Neural progenitor cell (in vitro differentiated cells): ENCODE data around the gene HTR1B. TPM values are rescaled to one million over a fixed set of nuclear protein-coding genes. Genes with fewer than 3 reads are reported as not detected.

ENCODE experiments used
- DNase-seq: peaks from one replicate; pipeline ENCODE4 v3.0.0-alpha.2; 2016; ENCODE audit warnings: low spot score
- H2AFZ ChIP-seq: fragments of 200-600 bp; sonication (generic); replicated peaks from 2 replicates; pipeline ENCODE4 v1.6.1; 2016; ENCODE audit warnings: antibody characterized with exemption
- H3F3A ChIP-seq: fragments of 200-600 bp; sonication (generic); 2 replicates; pipeline ENCODE4 v1.6.1; 2016; ENCODE audit warnings: antibody characterized with exemption, low read depth
- H3K27ac ChIP-seq: fragments of 200-600 bp; sonication (generic); 2 replicates; pipeline ENCODE4 v1.5.1; 2016; ENCODE audit warnings: mild to moderate bottlenecking
- H3K27me3 ChIP-seq: fragments of 200-600 bp; sonication (generic); 2 replicates; pipeline ENCODE4 v1.6.1; 2016; ENCODE audit warnings: mild to moderate bottlenecking, moderate library complexity
- H3K36me3 ChIP-seq: fragments of 200-600 bp; sonication (generic); 2 replicates; pipeline ENCODE4 v1.5.1; 2016
- H3K4me1 ChIP-seq: fragments of 200-600 bp; sonication (generic); 2 replicates; pipeline ENCODE4 v1.6.1; 2016; ENCODE audit warnings: mixed run types
- H3K4me2 ChIP-seq: fragments of 200-600 bp; sonication (generic); 2 replicates; pipeline ENCODE4 v1.6.1; 2016
- H3K4me3 ChIP-seq: fragments of 200-600 bp; sonication (generic); 2 replicates; pipeline ENCODE4 v1.5.1; 2016
- H3K79me2 ChIP-seq: fragments of 200-600 bp; sonication (generic); 2 replicates; pipeline ENCODE4 v1.6.1; 2016; ENCODE audit warnings: low read depth
- H3K9ac ChIP-seq: fragments of 200-600 bp; sonication (generic); 2 replicates; pipeline ENCODE4 v1.6.1; 2016
- H3K9me3 ChIP-seq: fragments of 200-600 bp; sonication (generic); 2 replicates; pipeline ENCODE4 v1.5.1; 2016; ENCODE audit warnings: low read depth
- H4K20me1 ChIP-seq: fragments of 200-600 bp; sonication (generic); 2 replicates; pipeline ENCODE4 v1.6.1; 2016; ENCODE audit warnings: low read depth
- H3K27ac Mint-ChIP-seq: 3 replicates; pipeline ENCODE4 v1.8.0; 2021; ENCODE audit warnings: mixed read lengths
- H3K27me3 Mint-ChIP-seq: 2 replicates; pipeline ENCODE4 v1.8.0; 2022; ENCODE audit warnings: low read depth, mild to moderate bottlenecking, inconsistent platforms, moderate library complexity, mixed read lengths; ENCODE audit not compliant: insufficient read depth
- H3K36me3 Mint-ChIP-seq: 3 replicates; pipeline ENCODE4 v1.8.0; 2021; ENCODE audit warnings: mixed read lengths
- H3K4me1 Mint-ChIP-seq: 3 replicates; pipeline ENCODE4 v1.8.0; 2021; ENCODE audit warnings: mixed read lengths
- H3K4me3 Mint-ChIP-seq: 3 replicates; pipeline ENCODE4 v1.8.0; 2021; ENCODE audit warnings: mild to moderate bottlenecking, moderate library complexity, mixed read lengths
- H3K9me3 Mint-ChIP-seq: 3 replicates; pipeline ENCODE4 v1.8.0; 2020; ENCODE audit warnings: mixed read lengths
- EZH2 ChIP-seq: fragments of 200-600 bp; sonication (generic); IDR thresholded peaks from 2 replicates; pipeline ENCODE4 v1.6.1; 2017; ENCODE audit warnings: antibody characterized with exemption, mild to moderate bottlenecking, moderate library complexity
- EZH2phosphoT487 ChIP-seq: fragments of 200-600 bp; sonication (generic); IDR thresholded peaks from 2 replicates; pipeline ENCODE4 v1.6.1; 2017; ENCODE audit warnings: antibody characterized with exemption
- total RNA-seq: library from RNA; depleted of rRNA; stranded (reverse); fragments of >200 nt; gene quantifications from 2 replicates; pipeline ENCODE4 v1.2.3, GENCODE V29; 2015; ENCODE audit warnings: low replicate concordance
- TF ChIP-seq, protein P1 (sequence below): fragments of 200-600 bp; sonication (generic); IDR thresholded peaks from 2 replicates; pipeline ENCODE4 v1.5.1; 2017; ENCODE audit warnings: antibody characterized with exemption, mild to moderate bottlenecking

The HTR1B gene
- total RNA-seq, 1 donor from 2014 or later = not detected

DNA sequence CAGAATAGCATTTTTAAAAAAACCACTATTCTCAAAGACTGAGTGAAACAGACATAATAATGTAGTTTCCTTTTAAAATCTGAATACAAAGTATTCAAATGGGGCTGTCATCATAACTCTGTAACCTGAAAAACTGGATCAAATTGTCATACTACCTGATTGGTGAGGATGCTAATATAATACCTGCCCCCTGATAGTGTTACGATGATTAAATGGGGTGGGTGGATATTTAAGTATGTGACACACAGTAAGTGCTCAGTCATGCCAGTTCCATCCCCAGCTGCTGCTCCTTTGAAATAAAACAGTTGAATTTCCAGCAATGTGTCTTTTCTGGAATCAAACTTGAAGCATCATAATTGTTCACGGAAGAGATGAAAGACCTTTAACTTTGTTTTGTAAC, 8.9 kb downstream of the HTR1B start:
- no peaks in the 10 kb centered on the region for H3K9me3 ChIP-seq
- H3K27me3 Mint-ChIP-seq = no peaks in the 10 kb centered on the region
- TF ChIP-seq, protein P1, sequence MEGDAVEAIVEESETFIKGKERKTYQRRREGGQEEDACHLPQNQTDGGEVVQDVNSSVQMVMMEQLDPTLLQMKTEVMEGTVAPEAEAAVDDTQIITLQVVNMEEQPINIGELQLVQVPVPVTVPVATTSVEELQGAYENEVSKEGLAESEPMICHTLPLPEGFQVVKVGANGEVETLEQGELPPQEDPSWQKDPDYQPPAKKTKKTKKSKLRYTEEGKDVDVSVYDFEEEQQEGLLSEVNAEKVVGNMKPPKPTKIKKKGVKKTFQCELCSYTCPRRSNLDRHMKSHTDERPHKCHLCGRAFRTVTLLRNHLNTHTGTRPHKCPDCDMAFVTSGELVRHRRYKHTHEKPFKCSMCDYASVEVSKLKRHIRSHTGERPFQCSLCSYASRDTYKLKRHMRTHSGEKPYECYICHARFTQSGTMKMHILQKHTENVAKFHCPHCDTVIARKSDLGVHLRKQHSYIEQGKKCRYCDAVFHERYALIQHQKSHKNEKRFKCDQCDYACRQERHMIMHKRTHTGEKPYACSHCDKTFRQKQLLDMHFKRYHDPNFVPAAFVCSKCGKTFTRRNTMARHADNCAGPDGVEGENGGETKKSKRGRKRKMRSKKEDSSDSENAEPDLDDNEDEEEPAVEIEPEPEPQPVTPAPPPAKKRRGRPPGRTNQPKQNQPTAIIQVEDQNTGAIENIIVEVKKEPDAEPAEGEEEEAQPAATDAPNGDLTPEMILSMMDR = no peak
- TF ChIP-seq EZH2 (no peak), EZH2phosphoT487 (no peak)

DNA sequence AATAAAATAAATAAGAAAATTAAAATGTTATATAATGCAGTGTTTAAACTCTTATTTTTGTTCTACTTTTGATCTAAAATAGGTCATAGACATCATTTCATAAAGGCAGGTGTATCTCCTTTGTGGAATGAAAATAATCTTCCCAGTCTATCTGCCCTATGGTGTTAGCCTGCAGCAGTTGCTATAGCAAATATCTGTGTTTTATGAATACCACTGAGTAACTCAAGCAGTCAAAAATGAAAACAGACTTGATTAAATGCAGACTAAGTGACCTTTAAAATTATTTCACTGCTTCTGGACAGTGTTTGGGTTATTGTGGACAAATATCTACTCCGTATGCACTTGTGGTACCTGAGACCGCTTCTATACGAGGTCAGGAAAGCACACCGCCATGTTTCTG, 11.8 kb downstream of the HTR1B start:
- no peak overlapping the region for H3K27ac ChIP-seq
- no peaks in the 10 kb centered on the region for H3K79me2 ChIP-seq
- no peak overlapping the region for H3K4me3 ChIP-seq
- no peaks in the 10 kb centered on the region for H3K9me3 ChIP-seq
- H3K27me3 ChIP-seq = no peaks in the 10 kb centered on the region
- no peak overlapping the region for H2AFZ ChIP-seq
- no peak overlapping the region for H3K9ac ChIP-seq
- Mint-ChIP-seq H3K27me3 (no peaks in the 10 kb centered on the region), H3K36me3 (no peaks in the 10 kb centered on the region), H3K4me3 (no peak overlapping the region), H3K4me1 (no peaks in the 10 kb centered on the region), H3K9me3 (no peaks in the 10 kb centered on the region), H3K27ac (no peak overlapping the region)
- no peaks in the 10 kb centered on the region for H3K4me1 ChIP-seq
- no peak for TF ChIP-seq EZH2
- TF ChIP-seq, protein P1 = no peak
- TF ChIP-seq EZH2phosphoT487 = no peak
- no peaks in the 10 kb centered on the region for H4K20me1 ChIP-seq
- H3K36me3 ChIP-seq = no peaks in the 10 kb centered on the region
- DNase-seq = no peak
- no peak overlapping the region for H3K4me2 ChIP-seq
- H3F3A ChIP-seq = no peaks in the 10 kb centered on the region

More for the DNA sequence above, 8.9 kb downstream of the HTR1B start:
- Mint-ChIP-seq H3K36me3 (no peaks in the 10 kb centered on the region), H3K4me3 (no peak overlapping the region), H3K27ac (no peak overlapping the region), H3K4me1 (no peaks in the 10 kb centered on the region), H3K9me3 (no peaks in the 10 kb centered on the region)
- H2AFZ ChIP-seq = no peak overlapping the region
- H3K27ac ChIP-seq = no peak overlapping the region
- DNase-seq = no peak
- H3K9ac ChIP-seq = no peak overlapping the region
- no peaks in the 10 kb centered on the region for H4K20me1 ChIP-seq
- H3K4me2 ChIP-seq = no peak overlapping the region
- H3K36me3 ChIP-seq = no peaks in the 10 kb centered on the region
- no peaks in the 10 kb centered on the region for H3K79me2 ChIP-seq
- no peaks in the 10 kb centered on the region for H3K27me3 ChIP-seq
- H3F3A ChIP-seq = no peaks in the 10 kb centered on the region
- H3K4me1 ChIP-seq = no peaks in the 10 kb centered on the region
- H3K4me3 ChIP-seq = no peak overlapping the region

DNA sequence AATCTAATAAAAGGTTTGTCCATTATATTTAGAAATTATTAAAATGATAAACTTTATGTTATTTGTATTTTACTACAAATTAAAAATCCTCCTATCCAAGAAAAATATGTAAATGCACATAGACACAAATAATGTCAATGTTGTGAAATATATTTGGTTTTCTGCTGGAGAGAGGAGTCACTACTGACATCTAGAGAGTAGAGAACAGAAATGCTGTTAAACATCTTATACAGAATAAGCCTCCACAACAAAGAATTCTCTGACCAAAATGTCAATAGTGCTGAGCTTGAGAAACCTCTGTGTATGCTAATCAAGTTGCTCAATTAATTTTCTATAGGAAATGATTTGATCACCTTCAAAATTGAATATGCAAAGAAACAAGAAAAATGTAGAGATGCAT, 12.4 kb downstream of the HTR1B start:
- Histone ChIP-seq H2AFZ (no peak overlapping the region), H3K79me2 (no peaks in the 10 kb centered on the region), H3K4me2 (no peak overlapping the region), H3K9me3 (no peaks in the 10 kb centered on the region), H3K9ac (no peak overlapping the region), H3K27me3 (no peaks in the 10 kb centered on the region), H3F3A (no peaks in the 10 kb centered on the region), H3K4me1 (no peaks in the 10 kb centered on the region), H3K36me3 (no peaks in the 10 kb centered on the region), H3K4me3 (no peak overlapping the region), H3K27ac (no peak overlapping the region), H4K20me1 (no peaks in the 10 kb centered on the region)
- H3K4me1 Mint-ChIP-seq = no peaks in the 10 kb centered on the region
- H3K4me3 Mint-ChIP-seq = no peak overlapping the region
- H3K27me3 Mint-ChIP-seq = no peaks in the 10 kb centered on the region
- TF ChIP-seq EZH2phosphoT487 (no peak), EZH2 (no peak)
- TF ChIP-seq, protein P1 = no peak
- no peaks in the 10 kb centered on the region for H3K9me3 Mint-ChIP-seq
- no peak for DNase-seq
- no peak overlapping the region for H3K27ac Mint-ChIP-seq
- H3K36me3 Mint-ChIP-seq = no peaks in the 10 kb centered on the region

DNA sequence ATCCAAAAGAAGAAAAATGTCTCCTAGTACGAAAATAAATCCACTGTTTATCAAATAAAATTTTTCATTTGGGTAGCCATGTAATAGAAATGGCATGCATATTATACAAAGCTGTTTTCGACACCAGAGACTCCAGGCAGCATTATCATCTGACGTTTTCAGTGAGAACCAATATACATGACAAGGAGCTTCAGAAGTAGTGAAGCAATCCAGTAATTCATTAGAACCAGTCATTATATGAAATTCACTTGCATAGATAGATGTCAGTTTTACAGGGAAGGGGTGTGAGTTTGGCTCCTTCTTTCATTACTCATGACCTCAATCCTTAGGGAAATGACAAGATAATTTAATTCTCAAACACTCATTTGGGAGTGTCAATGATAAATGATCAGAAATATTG, 14.7 kb downstream of the HTR1B start:
- Histone ChIP-seq H3F3A (no peaks in the 10 kb centered on the region), H3K4me2 (no peak overlapping the region), H3K27me3 (no peaks in the 10 kb centered on the region), H3K36me3 (no peaks in the 10 kb centered on the region), H2AFZ (no peak overlapping the region), H3K4me3 (no peak overlapping the region), H4K20me1 (no peaks in the 10 kb centered on the region), H3K9ac (no peak overlapping the region), H3K79me2 (no peaks in the 10 kb centered on the region), H3K4me1 (no peaks in the 10 kb centered on the region), H3K27ac (no peak overlapping the region), H3K9me3 (no peaks in the 10 kb centered on the region)
- TF ChIP-seq, protein P1 = no peak
- TF ChIP-seq EZH2phosphoT487 (no peak), EZH2 (no peak)
- no peaks in the 10 kb centered on the region for H3K4me1 Mint-ChIP-seq
- H3K4me3 Mint-ChIP-seq = no peak overlapping the region
- no peak for DNase-seq
- H3K27me3 Mint-ChIP-seq = no peaks in the 10 kb centered on the region
- no peaks in the 10 kb centered on the region for H3K9me3 Mint-ChIP-seq
- no peak overlapping the region for H3K27ac Mint-ChIP-seq
- H3K36me3 Mint-ChIP-seq = no peaks in the 10 kb centered on the region
